H1 (cell line): ENCODE results near the gene COL8A1. TPM values are rescaled to one million over a fixed set of nuclear protein-coding genes. Genes with fewer than 3 reads are reported as not detected.

Experiments used
- SUZ12 ChIP-seq: fragments of 200-600 bp; sonication (generic); IDR thresholded peaks from 2 replicates; pipeline ENCODE4 v1.6.1; 2012; ENCODE audit warnings: mild to moderate bottlenecking, inconsistent platforms, low read length, moderate library complexity, mixed read lengths
- polyA plus RNA-seq, 7 experiments: library from polyadenylated mRNA; depleted of rRNA in 3 of 7; stranded (reverse) in 5 of 7; unstranded in 2 of 7; fragments of >200 nt in 5 of 7; fragments of 200-250 nt in 2 of 7; gene quantifications; 1 replicate in 5 of 7; 2 replicates in 1 of 7; 4 replicates in 1 of 7; pipeline versions ENCODE4 v1.2.1 to v1.2.3, GENCODE V29; 2011 to 2013; ENCODE audit warnings: missing spikeins in 2 of 7, mixed read lengths in 2 of 7
- total RNA-seq: library from RNA; stranded (reverse); fragmentation: NEBNext Ultra II Directional; extraction: Animal tissue kit (Norgen Biotek cat#: 25700); gene quantifications from 2 replicates; pipeline ENCODE4 v1.2.1, GENCODE V29; 2021

The COL8A1 gene
- total and polyA plus RNA-seq, 2 of the 8 experiments (the other 6 are each of a cell fraction or from before 2014, with no cell fraction given): 0.21 to 1.2 TPM

- TF ChIP-seq SUZ12: no peak
Measured at GRCh38 chr3:99721633-99722007, 83.2 kb downstream of the COL8A1 start (continued).
